ENCODE results near the gene KL. TPM values are rescaled to one million over a fixed set of nuclear protein-coding genes. Genes with fewer than 3 reads are reported as not detected.

KL gene
- total RNA-seq, 1 donor from 2014 or later, result not detected

GRCh38 chr13:33072282-33072681 lies 56.1 kb downstream of the KL start:
- Histone ChIP-seq H3K36me3 (no peaks in the 10 kb centered on the region), H3K27me3 (no peaks in the 10 kb centered on the region), H3K4me2 (no peak overlapping the region), H3K9me3 (ENCODE audit: low read depth) (no peaks in the 10 kb centered on the region), H3K27ac (no peak overlapping the region), H3K79me2 (ENCODE audit: low read depth) (no peaks in the 10 kb centered on the region), H2AFZ (replicated peaks) (no peak overlapping the region), H3K4me1 (no peaks in the 10 kb centered on the region), H3K9ac (no peak overlapping the region), H3F3A (ENCODE audit: low read depth) (no peaks in the 10 kb centered on the region), H3K4me3 (no peak overlapping the region), H4K20me1 (ENCODE audit: low read depth) (no peaks in the 10 kb centered on the region)
- Mint-ChIP-seq H3K9me3 (no peaks in the 10 kb centered on the region), H3K4me3 (no peak overlapping the region), H3K36me3 (no peaks in the 10 kb centered on the region), H3K27ac (no peak overlapping the region), H3K4me1 (no peaks in the 10 kb centered on the region), H3K27me3 (ENCODE audit: insufficient read depth, low read depth) (no peaks in the 10 kb centered on the region)
- no peak for TF ChIP-seq EZH2phosphoT487 (IDR thresholded peaks at IDR 0.05)
- TF ChIP-seq, protein P1, sequence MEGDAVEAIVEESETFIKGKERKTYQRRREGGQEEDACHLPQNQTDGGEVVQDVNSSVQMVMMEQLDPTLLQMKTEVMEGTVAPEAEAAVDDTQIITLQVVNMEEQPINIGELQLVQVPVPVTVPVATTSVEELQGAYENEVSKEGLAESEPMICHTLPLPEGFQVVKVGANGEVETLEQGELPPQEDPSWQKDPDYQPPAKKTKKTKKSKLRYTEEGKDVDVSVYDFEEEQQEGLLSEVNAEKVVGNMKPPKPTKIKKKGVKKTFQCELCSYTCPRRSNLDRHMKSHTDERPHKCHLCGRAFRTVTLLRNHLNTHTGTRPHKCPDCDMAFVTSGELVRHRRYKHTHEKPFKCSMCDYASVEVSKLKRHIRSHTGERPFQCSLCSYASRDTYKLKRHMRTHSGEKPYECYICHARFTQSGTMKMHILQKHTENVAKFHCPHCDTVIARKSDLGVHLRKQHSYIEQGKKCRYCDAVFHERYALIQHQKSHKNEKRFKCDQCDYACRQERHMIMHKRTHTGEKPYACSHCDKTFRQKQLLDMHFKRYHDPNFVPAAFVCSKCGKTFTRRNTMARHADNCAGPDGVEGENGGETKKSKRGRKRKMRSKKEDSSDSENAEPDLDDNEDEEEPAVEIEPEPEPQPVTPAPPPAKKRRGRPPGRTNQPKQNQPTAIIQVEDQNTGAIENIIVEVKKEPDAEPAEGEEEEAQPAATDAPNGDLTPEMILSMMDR (IDR thresholded peaks at IDR 0.05), result no peak
- no peak for TF ChIP-seq EZH2 (IDR thresholded peaks at IDR 0.05)
- no peak for DNase-seq (ENCODE audit: low spot score)

DNA sequence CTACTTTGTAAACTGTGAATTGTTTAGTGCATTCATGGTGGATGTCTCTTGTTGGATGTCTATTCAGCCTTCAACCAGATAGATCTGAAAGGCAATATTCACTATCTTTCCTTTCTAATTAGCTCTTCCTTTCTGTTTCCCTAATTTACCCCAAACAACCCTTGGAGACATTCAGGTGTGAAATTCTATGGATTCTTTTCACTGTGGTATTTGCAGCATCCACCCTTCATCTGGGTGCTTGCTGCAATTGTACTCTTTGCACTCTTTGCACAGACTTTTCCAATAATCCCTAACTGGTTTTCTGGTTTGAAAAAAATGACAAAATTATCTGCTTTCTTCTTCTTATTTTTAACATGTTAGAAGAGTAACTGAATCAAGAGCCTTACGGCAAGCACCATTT lies 56.5 kb downstream of the KL start:
- no peaks in the 10 kb centered on the region for H3K36me3 ChIP-seq
- no peak overlapping the region for H2AFZ ChIP-seq (replicated peaks)
- DNase-seq (ENCODE audit: low spot score), result no peak
- no peaks in the 10 kb centered on the region for H3K27me3 ChIP-seq
- H3K4me2 ChIP-seq, result no peak overlapping the region
- Mint-ChIP-seq H3K4me3 (no peak overlapping the region), H3K27ac (no peak overlapping the region), H3K27me3 (ENCODE audit: insufficient read depth, low read depth) (no peaks in the 10 kb centered on the region), H3K4me1 (no peaks in the 10 kb centered on the region), H3K9me3 (no peaks in the 10 kb centered on the region), H3K36me3 (no peaks in the 10 kb centered on the region)
- H4K20me1 ChIP-seq (ENCODE audit: low read depth), result no peaks in the 10 kb centered on the region
- no peaks in the 10 kb centered on the region for H3K4me1 ChIP-seq
- H3K79me2 ChIP-seq (ENCODE audit: low read depth), result no peaks in the 10 kb centered on the region
- H3K9me3 ChIP-seq (ENCODE audit: low read depth), result no peaks in the 10 kb centered on the region
- H3K4me3 ChIP-seq, result no peak overlapping the region
- H3F3A ChIP-seq (ENCODE audit: low read depth), result no peaks in the 10 kb centered on the region
- no peak overlapping the region for H3K9ac ChIP-seq
- TF ChIP-seq, protein P1 (IDR thresholded peaks at IDR 0.05), result no peak
- TF ChIP-seq EZH2phosphoT487 (IDR thresholded peaks at IDR 0.05) (no peak), EZH2 (IDR thresholded peaks at IDR 0.05) (no peak)
- H3K27ac ChIP-seq, result no peak overlapping the region

- TF ChIP-seq EZH2 (IDR thresholded peaks at IDR 0.05) (no peak), EZH2phosphoT487 (IDR thresholded peaks at IDR 0.05) (no peak)
- TF ChIP-seq, protein P1 (IDR thresholded peaks at IDR 0.05), result no peak
- Histone ChIP-seq H3K27ac (no peak overlapping the region), H4K20me1 (ENCODE audit: low read depth) (no peaks in the 10 kb centered on the region), H2AFZ (replicated peaks) (no peak overlapping the region), H3K9ac (no peak overlapping the region), H3K79me2 (ENCODE audit: low read depth) (no peaks in the 10 kb centered on the region), H3F3A (ENCODE audit: low read depth) (no peaks in the 10 kb centered on the region), H3K4me1 (no peaks in the 10 kb centered on the region), H3K9me3 (ENCODE audit: low read depth) (no peaks in the 10 kb centered on the region), H3K4me3 (no peak overlapping the region), H3K36me3 (no peaks in the 10 kb centered on the region), H3K4me2 (no peak overlapping the region), H3K27me3 (no peaks in the 10 kb centered on the region)
- Mint-ChIP-seq H3K4me1 (no peaks in the 10 kb centered on the region), H3K4me3 (no peak overlapping the region), H3K27me3 (ENCODE audit: insufficient read depth, low read depth) (no peaks in the 10 kb centered on the region), H3K27ac (no peak overlapping the region), H3K9me3 (no peaks in the 10 kb centered on the region), H3K36me3 (no peaks in the 10 kb centered on the region)
- no peak for DNase-seq (ENCODE audit: low spot score)
These were observed 57.1 kb downstream of the KL start for GRCh38 chr13:33073338-33073737.
